Aorta (tissue), 5 donors: ENCODE data around the gene CAMK2A. TPM values are rescaled to one million over a fixed set of nuclear protein-coding genes. Genes with fewer than 3 reads are reported as not detected.

Experiments
- ATAC-seq: fragments of 200-7000 bp; cut with Tn5 transposase; one replicate; pipeline ENCODE4 v1.9.1; 2022; ENCODE audit warnings: moderate library complexity; ENCODE audit not compliant: low FRiP score
- DNase-seq, 2 donors: peaks; one replicate each; pipeline ENCODE4 v3.0.0-alpha.2; 2020
- H3K27ac ChIP-seq, 2 donors: one replicate each; pipeline ENCODE4 v1.5.1; 2013; ENCODE audit warnings: low read length in 2 of 2, mild to moderate bottlenecking in 2 of 2, moderate library complexity in 2 of 2, control low read depth in 1 of 2, inconsistent platforms in 1 of 2, low read depth in 1 of 2
- H3K27me3 ChIP-seq, 2 donors: one replicate each; pipeline ENCODE4 v1.6.1; 2013; ENCODE audit warnings: control low read depth in 1 of 2, low read length in 1 of 2, mild to moderate bottlenecking in 1 of 2, moderate library complexity in 1 of 2; ENCODE audit not compliant: insufficient read depth in 2 of 2, control insufficient read depth in 1 of 2
- H3K36me3 ChIP-seq, 2 donors: one replicate each; pipeline ENCODE4 v1.6.1; 2013; ENCODE audit warnings: control low read depth in 1 of 2, low read length in 1 of 2, mild to moderate bottlenecking in 1 of 2; ENCODE audit not compliant: insufficient read depth in 2 of 2, control insufficient read depth in 1 of 2
- H3K4me1 ChIP-seq, 2 donors: one replicate each; pipeline ENCODE4 v1.6.1; 2013; ENCODE audit warnings: low read length in 2 of 2, control low read depth in 1 of 2, mild to moderate bottlenecking in 1 of 2, moderate library complexity in 1 of 2; ENCODE audit not compliant: insufficient read depth in 2 of 2, control insufficient read depth in 1 of 2
- H3K4me3 ChIP-seq, 2 donors: one replicate each; pipeline ENCODE4 v1.5.1; 2013; ENCODE audit warnings: low read length in 2 of 2, control low read depth in 1 of 2, mild to moderate bottlenecking in 1 of 2
- H3K9me3 ChIP-seq: one replicate; pipeline ENCODE4 v1.6.1; 2013; ENCODE audit warnings: mild to moderate bottlenecking, low read length; ENCODE audit not compliant: control insufficient read depth
- WGBS, 2 donors: extraction: QIAGEN DNeasy Blood & Tissue Kit; methylation state at CpG; one replicate each; pipeline ENCODE4 v1.1.7; 2013; 5-methylcytosine and 5-hydroxymethylcytosine counted together
- intact Hi-C, 2 donors: fragments of 100-400 bp; cut with DNase I; formaldehyde crosslinking; loops; one replicate each; pipeline versions ENCODE4 v1.14.2 to v1.15.0; 2022
- polyA plus RNA-seq, 2 donors: library from polyadenylated mRNA; stranded (reverse); fragments of 200-250 nt; gene quantifications; one replicate each; pipeline ENCODE4 v1.2.3, GENCODE V29; 2013
- total RNA-seq, 2 donors: library from RNA; stranded (reverse); fragmentation: NEBNext Ultra II Directional; extraction: Animal tissue kit (Norgen Biotek cat#: 25700); gene quantifications; one replicate each; pipeline ENCODE4 v1.2.1, GENCODE V29; 2021
- donor health status: healthy with polysubstance abuse.
- donor health status: Bipolar disorder and iron deficiency.
- donor health status: DM: no; HTN: no; CAD: no.
- donor health status: DM: no; HTN: no; CAD: no.
- donor health status: DM: yes; HTN: yes; CAD: no.

CAMK2A gene
- total and polyA plus RNA-seq, 4 donors, result 0.13 to 0.36 (median 0.15) TPM; not detected in 1

DNA sequence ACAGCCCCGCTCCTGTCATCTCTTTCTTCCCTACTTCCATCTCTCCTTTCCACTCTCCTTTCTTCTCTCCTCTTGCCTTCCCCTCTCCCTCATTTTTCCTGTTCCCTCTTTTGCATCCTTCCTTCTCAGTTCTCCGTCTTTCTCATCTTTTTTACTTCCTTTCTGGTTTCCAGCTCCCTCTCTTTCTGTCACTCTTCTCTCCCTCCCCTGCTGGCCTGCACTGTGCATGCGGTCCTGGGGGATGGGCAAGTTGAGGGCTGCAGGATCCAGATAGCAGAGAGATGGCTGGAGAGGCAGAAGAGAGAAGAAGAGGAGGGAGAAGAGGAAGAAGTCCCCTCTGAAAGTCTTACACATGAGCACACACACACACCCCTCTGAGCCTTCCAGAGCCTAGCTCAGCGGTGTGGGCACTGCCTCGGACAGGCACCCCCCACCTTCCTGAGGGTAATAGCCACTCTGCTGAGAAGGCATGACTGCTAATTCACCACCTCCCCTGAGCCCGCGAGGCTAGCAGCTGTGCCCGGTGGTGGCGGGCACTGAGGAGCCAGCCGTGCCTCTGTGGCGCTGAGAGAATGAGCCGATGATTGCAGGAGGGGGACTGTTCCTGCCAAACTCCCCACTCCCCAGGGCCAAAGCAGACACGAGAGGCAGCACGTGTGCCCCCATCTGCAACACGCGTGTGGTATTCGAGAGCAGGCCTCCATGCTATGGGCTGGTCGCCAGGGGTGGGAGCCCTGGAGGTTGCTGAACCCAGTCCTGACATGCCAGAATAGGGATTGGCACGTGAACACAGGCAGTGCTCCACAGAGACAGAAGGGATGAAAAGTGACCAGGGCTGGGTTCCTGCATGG is 3.7 kb upstream of the CAMK2A start:
- Histone ChIP-seq H3K9me3 (no peaks in the 10 kb centered on the region), H3K36me3 (no peaks in the 10 kb centered on the region), H3K27ac (no peak overlapping the region), H3K4me1 (no peaks in the 10 kb centered on the region), H3K27me3 (no peaks in the 10 kb centered on the region), H3K4me3 (no peak overlapping the region)
- intact Hi-C loops, result no loop called here
- 76 to 83% methylated on average over 19 of the region's 19 CpGs for WGBS, 2 donors
- DNase-seq (peak in 1 of 2 donors; percentile 40), ATAC-seq (no peak)

DNA sequence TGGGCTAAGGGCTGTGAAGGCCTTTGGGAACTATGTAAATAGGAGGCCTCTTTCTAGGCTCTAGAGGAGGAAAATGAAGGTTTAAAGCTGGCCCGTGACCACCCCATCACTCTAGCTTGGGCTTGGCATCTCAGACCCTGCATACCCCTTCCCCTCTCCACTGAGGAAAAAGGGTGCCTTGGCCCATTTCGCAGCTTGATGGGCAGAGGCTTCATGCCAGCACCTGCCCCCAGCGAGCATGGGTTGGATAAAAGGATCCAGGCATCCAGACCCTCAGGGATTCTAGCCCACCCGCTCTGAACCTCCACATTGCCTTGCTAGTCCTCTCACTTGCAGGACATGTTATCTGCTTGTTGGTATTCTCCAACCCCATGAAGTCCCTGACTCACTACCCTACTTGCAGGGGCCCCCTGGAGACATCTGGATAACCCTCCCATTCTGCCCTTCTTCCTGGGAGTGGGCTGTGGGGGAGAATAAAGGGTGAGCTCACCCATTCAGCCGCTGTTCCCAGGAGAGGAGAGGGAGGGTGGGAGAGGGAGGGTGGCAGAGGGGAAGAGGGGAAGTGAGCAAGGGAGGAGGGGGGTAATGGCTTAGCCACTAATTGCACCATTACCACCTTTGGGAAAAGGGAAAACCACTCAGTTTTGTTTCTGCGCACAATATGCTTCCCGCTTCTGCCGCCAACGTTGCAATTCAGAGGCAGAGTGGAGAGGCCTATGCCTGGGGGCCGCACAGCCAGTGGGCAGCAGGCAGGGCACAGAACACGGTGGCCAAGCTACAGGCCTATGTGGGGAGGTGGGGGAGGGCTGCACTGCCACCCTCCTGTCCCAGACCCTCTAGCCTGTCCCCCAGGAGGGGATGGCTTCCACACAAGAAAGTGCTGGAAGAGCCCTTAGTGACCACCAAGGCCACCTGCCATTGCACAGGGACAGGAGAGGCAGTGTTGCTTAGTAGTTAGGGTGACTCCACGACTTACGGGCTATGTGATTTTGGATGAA is 2.1 kb upstream of the CAMK2A start:
- Histone ChIP-seq H3K36me3 (no peaks in the 10 kb centered on the region), H3K27ac (no peak overlapping the region), H3K9me3 (no peaks in the 10 kb centered on the region), H3K27me3 (no peaks in the 10 kb centered on the region), H3K4me1 (no peaks in the 10 kb centered on the region), H3K4me3 (no peak overlapping the region)
- DNase-seq (peak in 1 of 2 donors; percentile 54), ATAC-seq (no peak)
- intact Hi-C loops, result no loop called here
- 88 to 90% methylated on average over 13 of the region's 13 CpGs for WGBS, 2 donors

DNA sequence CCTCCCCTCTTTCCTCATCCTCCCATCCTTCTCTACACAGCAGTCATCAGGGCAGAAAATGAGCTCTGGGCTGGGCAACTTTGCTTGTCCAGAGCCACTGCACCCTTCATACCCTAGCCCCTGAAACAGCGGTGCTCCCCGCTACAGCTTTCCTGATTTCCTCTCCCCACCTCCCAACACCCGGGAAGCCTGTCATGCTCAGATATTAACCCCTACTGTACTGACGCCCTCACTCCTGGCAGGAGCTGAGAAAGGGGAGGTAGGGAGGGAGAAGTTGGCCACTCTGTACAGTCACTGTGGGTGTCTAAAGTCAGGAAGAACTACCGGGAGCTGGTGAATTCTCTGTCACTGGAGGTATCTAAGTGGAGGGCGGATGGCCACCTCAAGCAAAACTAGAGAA is 782 bp downstream of the CAMK2A start:
- Histone ChIP-seq H3K9me3 (no peaks in the 10 kb centered on the region), H3K27ac (no peak overlapping the region), H3K27me3 (no peaks in the 10 kb centered on the region), H3K36me3 (no peaks in the 10 kb centered on the region), H3K4me1 (no peaks in the 10 kb centered on the region), H3K4me3 (no peak overlapping the region)
- DNase-seq (peak in 1 of 2 donors; percentile 32), ATAC-seq (no peak)
- 52 to 56% methylated on average over 6 of the region's 6 CpGs for WGBS, 2 donors
- intact Hi-C loops, result no loop called here

DNA sequence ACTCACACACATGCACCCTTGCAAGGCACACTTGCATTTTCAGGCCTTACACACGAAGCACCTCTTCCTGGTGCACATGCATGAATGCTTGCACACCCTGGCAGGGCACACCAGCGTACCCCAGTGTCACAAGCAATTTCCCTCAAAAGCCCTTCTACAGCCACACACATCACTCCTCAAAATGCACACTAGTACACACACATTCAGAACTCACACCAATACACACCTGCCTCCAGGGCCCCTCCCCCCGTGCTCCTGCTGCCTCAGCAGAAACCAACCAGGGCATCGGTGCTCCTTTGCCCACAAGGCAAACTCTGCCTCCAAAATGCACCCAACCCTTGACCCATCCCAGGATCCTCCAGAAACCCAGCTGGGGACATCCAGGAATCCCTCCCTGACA is 1.2 kb downstream of the CAMK2A start:
- H3K4me1 ChIP-seq, result no peaks in the 10 kb centered on the region
- H3K9me3 ChIP-seq, result no peaks in the 10 kb centered on the region
- 81 to 87% methylated on average over 4 of the region's 4 CpGs for WGBS, 2 donors
- no peak overlapping the region for H3K4me3 ChIP-seq
- DNase-seq, result peak in 1 of 2 donors; percentile 57
- intact Hi-C loops, result no loop called here
- H3K36me3 ChIP-seq, result no peaks in the 10 kb centered on the region
- ATAC-seq, result no peak
- no peak overlapping the region for H3K27ac ChIP-seq
- no peaks in the 10 kb centered on the region for H3K27me3 ChIP-seq

DNA sequence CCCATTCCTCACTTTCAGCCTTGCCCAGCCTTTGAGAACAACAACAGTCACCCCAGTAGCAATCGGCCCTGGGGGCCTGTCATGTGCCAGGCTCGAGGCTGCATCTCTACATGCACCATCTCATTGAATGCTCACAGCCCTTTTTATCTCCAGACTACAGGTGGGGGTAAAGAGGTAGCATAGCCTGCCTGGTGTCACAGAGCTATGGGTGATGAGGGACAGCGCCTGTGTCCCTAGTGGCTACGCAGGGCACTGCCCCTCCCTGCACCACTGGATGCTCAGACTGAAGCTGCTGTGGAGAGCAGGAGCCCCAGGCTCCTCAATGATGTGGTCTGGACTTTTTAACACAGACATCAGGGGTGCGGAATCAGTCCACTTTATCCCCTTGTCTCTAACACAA is 2.8 kb downstream of the CAMK2A start:
- no peak for ATAC-seq
- 86 to 88% methylated on average over 5 of the region's 5 CpGs for WGBS, 2 donors
- DNase-seq, result peak in 1 of 2 donors; percentile 62
- intact Hi-C loops, result no loop called here
- no peak overlapping the region for H3K4me3 ChIP-seq
- H3K27me3 ChIP-seq, result no peaks in the 10 kb centered on the region
- H3K4me1 ChIP-seq, result no peaks in the 10 kb centered on the region
- H3K27ac ChIP-seq, result no peak overlapping the region
- H3K9me3 ChIP-seq, result no peaks in the 10 kb centered on the region
- no peaks in the 10 kb centered on the region for H3K36me3 ChIP-seq

DNA sequence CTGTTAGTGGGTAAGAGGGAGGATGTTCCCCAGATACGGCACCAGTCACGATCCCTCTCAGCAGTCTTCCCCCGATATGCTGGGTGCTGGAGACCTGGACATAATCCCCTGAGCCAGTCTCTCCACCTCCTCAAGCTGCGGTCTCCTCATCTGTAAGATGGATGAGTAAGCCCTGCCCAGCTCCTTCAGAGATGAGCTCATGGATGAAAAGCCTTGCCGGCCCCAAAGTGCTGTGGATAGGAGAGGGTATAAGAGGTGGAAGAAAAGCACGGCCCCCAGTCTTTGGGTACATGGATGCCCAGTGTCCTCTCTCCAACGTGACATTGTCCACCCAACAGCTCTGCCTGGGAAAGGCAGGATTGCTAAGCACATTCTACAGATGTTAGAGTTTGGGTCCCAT is 4.5 kb downstream of the CAMK2A start:
- no peak for ATAC-seq
- Histone ChIP-seq H3K4me1 (no peaks in the 10 kb centered on the region), H3K27ac (no peak overlapping the region), H3K36me3 (no peaks in the 10 kb centered on the region), H3K4me3 (no peak overlapping the region), H3K27me3 (no peaks in the 10 kb centered on the region), H3K9me3 (no peaks in the 10 kb centered on the region)
- intact Hi-C loops, result no loop called here
- 93 to 96% methylated on average over 7 of the region's 7 CpGs for WGBS, 2 donors
- DNase-seq, result no peak

DNA sequence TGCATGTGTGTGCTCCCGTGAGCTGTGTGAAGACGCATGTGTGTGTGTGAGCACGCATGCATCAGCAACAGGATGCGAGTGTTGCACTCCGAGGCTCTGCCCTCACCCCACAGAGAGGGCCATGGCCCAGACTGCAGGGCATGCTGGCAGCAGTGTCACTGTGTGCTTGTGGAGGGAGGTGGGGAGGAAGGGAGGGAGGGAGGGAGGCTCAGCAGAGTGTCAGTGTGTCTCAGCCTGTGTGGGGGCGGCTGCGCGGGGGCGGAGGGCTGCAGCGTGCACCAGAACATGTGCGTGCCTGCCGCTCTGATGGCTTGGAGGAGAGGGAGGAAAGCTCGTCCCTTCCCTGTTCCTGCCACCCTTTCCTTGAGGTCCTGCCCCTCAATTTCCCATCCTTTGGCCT is 5.3 kb downstream of the CAMK2A start:
- Histone ChIP-seq H3K27me3 (no peaks in the 10 kb centered on the region), H3K9me3 (no peaks in the 10 kb centered on the region), H3K4me1 (no peaks in the 10 kb centered on the region), H3K4me3 (no peak overlapping the region), H3K27ac (no peak overlapping the region), H3K36me3 (no peaks in the 10 kb centered on the region)
- WGBS, 2 donors, result 84 to 87% methylated on average over 11 to 13 of the region's 13 CpGs
- ATAC-seq, result no peak
- intact Hi-C loops, result no loop called here
- DNase-seq, result no peak

DNA sequence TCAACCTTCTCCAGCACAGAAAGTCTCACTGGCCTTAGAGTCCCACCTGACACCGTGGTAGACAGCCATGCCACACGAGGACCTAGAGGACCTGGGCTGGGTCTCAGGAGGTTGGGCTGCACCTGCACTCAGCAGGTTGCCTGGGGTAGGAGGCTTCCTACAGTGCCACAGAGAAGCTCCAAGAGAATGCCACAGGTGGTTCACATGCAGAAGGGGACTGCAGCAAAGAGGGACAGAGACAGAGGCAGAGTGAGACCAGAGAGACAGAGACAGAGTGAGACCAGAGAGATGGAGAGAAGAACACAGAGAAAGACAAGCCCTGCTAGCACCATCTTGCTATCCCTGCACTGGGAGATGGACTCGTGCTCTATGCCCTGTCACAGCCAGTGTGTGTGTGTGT is 5.7 kb downstream of the CAMK2A start:
- Histone ChIP-seq H3K27ac (no peak overlapping the region), H3K4me1 (no peaks in the 10 kb centered on the region), H3K4me3 (no peak overlapping the region), H3K27me3 (no peaks in the 10 kb centered on the region), H3K9me3 (no peaks in the 10 kb centered on the region), H3K36me3 (no peaks in the 10 kb centered on the region)
- DNase-seq (peak in 1 of 2 donors; percentile 3), ATAC-seq (no peak)
- intact Hi-C loops, result no loop called here
- WGBS, 2 donors, result 88 to 90% methylated on average over 3 of the region's 3 CpGs
